ENCODE results near the gene NIPSNAP3A.

DNA sequence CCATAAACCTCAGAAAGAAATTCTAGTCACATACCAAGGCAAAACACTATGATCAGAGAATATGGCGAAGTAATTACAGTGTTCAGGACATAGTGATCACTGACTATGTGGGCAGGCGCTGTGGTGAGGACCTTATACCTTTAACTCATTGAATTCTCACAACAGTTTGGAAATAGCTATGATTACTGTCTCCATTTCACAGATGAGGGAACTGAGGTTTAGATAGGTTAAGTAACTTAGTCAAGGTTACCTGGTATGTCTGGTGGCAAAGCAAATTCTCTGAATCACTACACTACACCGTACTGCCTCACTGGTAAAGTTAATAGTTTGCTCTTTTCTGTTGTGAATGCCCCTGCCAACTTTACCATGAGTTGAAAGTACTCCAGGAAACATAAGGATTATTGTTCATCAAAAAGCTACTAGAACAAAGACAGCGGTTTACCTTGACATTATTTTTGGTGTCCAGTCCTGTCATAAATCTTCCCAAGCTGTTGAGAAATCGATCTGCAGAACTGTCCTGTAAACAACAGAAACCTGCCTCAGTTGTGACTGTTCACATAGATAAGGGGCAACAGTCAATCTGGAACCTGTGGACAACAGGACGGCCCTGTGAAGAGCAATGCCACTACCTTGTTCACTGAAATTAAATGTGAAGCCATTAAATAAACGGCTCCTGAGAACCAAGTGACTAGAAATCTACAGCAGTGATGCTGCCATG, 52.7 kb downstream of the NIPSNAP3A start:
- TF ChIP-seq, protein P1, sequence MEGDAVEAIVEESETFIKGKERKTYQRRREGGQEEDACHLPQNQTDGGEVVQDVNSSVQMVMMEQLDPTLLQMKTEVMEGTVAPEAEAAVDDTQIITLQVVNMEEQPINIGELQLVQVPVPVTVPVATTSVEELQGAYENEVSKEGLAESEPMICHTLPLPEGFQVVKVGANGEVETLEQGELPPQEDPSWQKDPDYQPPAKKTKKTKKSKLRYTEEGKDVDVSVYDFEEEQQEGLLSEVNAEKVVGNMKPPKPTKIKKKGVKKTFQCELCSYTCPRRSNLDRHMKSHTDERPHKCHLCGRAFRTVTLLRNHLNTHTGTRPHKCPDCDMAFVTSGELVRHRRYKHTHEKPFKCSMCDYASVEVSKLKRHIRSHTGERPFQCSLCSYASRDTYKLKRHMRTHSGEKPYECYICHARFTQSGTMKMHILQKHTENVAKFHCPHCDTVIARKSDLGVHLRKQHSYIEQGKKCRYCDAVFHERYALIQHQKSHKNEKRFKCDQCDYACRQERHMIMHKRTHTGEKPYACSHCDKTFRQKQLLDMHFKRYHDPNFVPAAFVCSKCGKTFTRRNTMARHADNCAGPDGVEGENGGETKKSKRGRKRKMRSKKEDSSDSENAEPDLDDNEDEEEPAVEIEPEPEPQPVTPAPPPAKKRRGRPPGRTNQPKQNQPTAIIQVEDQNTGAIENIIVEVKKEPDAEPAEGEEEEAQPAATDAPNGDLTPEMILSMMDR (conservative IDR thresholded peaks at IDR 0.05 in 1 of 2, IDR thresholded peaks at IDR 0.05 in 1 of 2; ENCODE audit: low read depth in 1 of 2, low read length in 2 of 2): no peak
- TF ChIP-seq EZH2 (IDR thresholded peaks at IDR 0.05; ENCODE audit: low read length, missing control alignments): no peak
